ENCODE data around the gene MAPKAP1.

Gene MAPKAP1

DNA sequence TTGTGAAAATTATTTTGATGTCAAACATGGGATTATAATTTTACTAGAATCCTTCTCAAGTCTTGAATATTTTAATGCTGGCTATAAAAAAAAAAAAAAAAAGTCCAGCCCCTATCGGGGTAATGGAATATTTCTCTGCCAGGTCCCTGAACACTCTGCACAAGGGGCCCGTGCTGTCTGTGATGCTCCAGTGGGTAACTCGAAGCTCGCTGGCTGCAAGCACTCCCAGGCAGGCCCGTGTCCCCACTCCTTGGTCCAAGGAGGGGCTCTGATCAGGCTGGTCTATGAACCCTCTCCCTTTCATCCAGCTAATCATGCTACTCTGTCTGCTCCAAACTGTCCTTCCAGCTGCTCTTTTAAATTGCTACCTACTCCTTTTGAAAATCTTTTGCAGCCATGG, 264.6 kb downstream of the MAPKAP1 start:
- no peak for DNase-seq

DNA sequence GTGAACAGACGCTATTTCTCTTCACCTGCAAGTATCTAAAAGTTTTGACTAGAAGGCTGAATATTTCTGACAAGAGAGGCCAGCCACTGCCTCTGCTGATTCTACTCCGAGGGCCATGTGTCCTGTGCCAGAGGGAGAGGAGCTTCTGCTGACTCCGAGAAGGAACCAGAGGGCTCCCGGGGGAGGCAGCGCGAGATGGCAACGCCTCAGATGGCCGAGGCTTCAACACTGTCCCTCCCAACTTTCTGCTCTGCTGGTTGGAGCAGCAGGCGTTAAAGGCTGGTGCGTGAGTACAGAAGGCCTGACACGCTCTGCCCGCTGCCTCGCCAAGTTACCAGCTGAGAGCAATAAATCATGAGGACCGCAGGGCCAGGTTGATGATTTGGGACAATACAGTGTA, 266.6 kb downstream of the MAPKAP1 start:
- DNase-seq, result no peak

DNA sequence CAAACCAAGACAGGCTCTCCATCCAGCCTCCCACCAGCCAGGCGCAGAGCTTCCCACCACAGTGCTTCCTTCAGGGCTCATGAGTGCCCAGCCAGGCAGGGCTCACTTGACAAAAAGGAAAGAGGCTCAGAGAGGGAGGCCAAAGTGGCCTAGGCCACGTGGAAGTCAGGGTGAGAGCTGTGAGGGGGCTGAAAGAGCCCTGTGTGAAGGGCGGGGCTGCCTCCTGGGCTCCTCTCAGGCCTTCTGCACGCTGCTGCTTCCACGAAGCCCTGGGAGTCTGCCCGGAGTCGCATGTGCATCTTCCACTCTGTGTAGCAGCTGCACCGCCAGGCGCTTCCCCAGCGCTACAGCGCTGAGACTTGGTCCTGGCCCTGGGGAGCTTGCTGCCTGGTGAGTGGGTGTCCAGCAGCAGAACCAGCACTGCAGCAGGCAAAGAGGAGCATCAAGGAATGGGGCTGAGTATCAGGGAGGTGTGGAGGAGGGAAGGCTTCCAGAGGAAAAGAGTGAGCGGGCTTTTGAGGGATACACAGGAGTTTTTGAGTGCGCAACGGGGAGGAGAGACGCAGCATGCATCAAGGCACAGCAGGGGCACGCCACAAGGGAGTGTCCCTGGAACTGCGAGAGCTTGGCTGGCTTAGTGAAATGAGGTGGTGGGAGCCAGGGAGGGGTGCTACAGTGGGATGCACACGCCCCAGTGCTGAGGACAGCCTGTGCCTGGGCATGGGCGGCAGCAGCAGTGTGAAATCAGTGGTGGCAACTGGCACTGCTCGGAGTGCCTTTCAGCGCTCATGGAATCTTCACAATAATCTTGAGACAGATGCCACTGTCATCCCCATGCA, 267.4 kb downstream of the MAPKAP1 start:
- no peak for DNase-seq

DNA sequence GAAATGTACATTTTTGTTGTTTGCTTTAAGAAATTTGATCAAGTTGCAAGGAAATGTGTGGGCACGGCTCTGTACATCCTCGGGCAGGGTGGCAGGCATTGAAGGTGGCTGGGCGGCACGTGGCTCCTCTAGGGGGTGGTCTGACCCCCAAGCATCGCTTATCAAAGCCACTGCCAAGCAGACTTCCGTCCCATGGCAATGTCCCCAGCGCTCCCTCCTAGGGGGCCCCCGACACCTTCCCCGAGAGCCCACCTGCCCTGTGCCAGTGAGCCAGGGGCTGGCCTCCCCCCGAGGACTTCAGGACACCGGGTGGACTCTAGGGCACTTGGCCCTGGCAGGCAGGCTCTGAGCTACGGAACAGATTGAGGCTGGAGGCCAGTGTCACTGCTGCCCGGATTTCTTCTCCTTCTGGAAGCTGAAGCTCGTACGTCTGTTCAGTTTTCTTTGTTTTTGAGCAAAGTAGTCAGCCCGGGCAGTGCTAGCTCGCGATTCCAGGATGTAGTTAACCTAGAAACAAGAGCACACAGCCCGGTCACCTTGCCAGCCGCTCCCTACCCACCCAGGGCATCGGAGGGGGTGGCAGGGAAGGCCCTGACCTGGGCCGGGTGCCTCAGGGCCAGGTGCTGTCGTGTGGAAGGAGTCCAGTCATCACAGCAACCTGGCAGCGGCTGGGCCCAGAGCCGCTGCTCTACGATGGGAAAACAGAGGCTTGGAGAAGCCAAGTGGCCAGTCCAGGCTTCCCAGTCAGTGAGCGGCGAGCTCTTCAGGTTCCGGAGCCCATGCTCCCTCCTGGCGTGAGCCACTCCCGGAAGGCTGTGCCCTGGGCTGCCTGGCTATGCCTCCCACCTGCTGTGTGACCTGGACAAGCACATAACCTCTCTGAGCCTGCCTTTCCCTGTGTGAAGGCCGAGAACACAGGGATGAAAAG, 268.2 kb downstream of the MAPKAP1 start:
- DNase-seq, result no peak

DNA sequence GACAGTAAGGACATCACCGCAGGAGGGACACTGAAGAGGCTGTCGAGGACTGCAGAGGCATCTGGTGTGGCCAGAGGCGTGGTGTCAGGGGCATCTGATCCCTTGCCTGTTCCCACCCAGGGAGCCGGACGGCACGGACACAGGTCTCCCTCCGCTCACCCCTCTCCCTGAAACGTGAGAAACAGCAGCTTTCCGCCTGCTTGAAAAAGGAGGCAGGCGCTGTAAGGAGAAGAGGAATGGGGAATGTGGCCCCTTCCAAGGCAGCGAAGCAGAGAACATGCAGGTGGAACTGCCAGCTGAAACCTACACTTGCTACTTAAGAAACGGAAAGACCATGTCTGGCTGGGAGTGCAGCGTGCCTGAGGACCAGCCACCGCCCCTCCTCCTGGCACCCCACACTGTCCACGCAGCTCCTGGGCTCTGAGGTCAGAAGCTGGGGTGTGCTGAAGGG, 269.2 kb downstream of the MAPKAP1 start:
- DNase-seq, result no peak

DNA sequence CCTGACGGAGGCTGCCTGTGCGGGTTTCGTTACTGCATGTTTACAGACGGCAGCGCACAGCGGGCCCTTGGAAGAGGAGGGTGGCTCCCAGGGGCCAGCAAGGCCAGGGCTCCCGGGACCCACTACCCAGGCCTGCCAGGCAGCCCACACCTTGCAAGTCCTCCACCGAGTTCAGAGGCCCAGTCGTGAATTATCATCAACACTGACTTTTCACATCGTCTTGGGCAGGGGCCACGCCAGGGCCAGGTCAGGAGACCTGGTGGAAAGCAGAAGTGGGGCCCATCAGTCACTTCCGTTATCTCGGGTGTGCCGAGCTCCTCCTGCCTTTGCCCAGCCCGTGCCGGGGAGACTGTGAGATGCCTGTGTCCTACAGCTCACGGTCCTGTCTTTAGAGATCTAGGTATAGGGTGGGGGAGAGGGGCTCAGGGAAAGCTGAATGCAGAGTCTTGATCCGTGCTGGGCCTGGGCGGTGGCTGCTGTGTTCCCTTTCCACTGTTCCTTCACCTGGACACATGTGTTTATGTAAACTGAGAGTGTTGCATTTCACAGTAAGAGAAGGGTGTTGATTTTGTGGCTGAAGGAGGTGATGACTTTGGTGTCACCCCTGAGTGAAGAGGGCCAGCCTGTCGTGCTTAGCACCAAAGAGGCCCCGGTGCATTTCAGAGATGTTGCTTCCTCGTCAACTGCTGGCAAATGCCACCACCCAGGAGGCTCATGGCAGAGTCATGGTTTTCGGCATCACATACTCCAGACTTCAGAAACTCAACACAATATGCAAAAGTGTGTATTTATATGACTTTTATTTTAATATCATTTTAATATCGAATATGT, 270.2 kb downstream of the MAPKAP1 start:
- DNase-seq, result no peak

DNA sequence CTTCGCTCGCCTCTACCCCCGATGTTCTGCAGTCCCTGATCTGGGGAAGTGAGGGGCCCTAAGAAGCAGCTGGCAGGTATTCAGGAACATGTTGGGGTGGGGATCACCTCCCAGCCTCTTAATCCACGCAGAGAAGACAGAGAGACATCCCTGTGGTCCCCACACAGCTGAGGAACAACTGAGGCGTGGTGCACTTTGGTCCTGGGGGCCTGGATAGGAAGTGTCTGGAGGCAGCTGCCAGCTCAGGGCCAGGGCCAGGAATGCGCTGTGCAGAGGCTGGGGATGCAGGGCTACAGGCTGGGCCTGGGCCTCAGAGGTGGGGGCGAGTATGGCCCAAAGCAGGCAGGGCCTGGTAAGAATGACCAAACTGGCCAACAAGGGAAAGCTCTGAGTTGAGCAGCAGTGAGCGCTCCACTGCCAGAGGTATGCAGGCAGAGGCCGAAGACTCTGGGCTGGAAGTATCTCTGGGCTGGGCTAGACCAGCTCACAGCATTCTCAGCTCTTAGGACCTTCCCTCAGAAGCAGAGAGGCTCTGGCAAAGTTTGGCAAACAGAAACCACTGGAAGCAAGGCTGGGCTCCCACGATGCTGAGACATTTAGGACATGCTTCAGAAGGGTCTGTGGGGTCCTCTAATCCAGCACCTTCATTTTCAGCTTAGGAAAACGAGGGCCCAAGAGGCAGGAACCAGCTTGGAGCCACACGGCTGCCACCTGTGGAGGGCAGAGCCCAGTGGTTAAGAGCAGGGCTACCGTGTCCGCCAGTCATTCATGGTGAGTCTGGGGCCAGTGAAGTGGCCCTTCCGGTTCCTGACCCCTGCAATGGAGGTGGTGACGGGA, 271.0 kb downstream of the MAPKAP1 start:
- no peak for DNase-seq

DNA sequence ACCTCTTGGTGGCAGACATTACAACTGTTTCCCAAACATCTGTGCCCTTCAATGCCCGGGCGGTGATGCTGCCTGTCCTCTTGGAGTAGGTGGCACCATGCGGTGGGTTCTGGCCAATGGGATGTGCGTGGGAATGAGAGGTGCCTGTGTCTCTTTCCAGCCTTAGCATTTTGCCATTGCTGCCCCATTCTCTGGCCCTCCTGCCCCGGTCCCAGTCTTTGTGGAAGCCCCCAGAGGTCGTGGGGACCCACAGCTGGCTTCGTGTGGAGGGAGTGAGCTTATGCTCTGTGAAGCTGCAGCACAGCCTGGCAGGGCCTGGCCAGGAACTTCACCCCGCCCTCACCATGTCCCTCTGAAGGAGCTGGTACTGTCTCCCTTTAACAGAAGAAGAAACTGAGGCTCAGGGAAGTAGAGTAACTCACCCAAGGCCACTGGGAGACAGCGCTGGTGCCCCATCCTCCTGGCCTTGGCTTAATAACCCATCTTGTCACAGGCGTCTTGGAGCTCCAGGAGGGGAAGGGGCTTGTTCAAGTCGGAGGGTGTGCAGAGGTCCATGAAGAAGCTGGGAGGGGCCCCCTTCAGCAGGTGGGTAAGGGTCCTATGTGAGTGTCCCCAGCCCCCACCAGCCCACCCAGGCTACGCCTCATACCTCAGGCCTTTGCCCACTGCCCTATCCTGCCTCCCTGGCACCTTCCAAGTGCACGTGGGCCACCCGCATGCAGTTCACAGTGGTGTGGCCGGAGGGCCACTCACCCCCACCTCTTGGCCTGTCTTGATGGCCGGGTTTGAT, 271.8 kb downstream of the MAPKAP1 start:
- DNase-seq, result no peak

DNA sequence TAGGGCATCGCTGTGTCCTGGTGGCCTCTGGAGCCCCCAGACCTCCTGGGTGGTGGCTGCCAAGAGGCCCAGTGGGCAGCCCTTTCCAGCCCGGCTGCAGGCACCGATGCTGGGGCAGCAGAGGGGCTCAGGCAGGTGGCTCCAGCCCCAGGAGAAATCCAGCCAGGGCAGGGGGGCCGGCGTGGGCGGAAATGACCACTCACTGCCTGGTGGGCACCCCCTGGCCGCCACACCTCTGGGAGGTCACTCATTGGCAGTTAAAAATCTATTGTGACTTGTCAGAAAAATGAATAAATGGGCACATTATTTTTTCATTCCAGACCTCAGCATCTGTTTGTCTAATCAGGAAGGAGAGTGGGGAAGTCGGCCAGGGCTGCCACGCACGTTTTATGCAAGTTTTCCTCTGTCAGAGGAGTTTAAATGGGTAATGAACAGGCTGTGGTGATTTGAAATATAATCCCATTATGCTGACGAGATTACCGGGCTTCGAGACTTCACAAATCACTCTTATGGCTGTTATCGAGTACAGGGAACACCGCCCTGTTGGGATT, 273.5 kb downstream of the MAPKAP1 start:
- no peak for DNase-seq

DNA sequence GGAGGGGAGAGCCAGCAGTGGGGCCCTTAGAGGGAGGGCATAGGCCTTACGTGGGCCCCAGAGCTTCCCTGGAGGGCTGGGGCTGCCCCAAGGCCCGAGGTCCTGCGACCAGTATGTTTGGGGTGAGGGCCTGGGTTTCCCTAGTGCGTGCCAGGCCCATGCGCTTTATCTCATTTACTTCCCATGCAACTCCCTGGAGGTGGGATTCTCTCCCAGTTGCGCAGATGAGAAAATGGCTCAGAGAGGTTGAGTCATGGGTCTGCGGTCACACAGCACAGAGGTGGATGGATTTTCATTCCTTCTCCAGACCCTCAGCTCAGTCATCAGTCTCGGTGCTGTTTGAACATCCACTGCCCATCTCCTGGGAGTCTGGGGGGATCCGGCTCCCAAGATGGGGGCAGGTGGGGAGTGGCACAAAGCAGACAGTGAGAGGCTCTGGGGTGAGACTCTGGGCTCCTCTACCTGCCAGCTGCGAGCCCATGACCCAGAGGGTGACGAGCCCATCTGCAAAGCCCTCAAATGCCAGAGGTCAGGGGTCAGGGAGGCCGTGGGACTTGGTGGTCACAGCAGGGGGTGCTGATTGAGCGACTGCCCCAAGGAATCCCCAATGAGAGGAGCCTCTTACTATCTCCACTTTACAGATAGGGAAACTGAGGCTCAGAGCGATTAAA, 274.2 kb downstream of the MAPKAP1 start:
- DNase-seq, result no peak

DNA sequence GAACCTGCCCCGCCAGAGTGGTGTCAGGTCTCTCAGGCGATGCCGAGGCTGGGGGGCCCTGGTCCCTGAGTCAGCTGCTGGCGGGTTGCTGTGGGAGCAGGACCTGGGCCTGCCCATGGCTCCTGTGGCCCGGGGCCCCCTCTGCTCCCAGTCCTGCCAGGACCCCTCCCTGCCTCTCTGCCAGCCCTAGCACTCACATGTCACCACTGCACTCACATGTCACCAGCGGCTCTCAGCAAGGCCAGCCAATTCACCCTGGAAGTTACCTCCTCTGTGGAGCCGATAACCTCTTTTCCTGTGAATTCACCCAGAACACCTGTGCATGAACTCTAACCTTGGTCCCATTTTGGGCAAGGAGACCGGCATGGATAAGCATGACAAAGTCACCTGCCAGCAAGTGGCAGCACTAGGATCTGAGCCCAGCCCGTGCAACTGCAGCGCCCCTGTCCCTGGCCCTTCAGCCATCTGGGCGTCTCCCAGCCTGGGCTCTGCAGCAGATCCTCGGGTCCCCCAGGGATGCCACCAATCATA, 275.2 kb downstream of the MAPKAP1 start:
- DNase-seq, result no peak

DNA sequence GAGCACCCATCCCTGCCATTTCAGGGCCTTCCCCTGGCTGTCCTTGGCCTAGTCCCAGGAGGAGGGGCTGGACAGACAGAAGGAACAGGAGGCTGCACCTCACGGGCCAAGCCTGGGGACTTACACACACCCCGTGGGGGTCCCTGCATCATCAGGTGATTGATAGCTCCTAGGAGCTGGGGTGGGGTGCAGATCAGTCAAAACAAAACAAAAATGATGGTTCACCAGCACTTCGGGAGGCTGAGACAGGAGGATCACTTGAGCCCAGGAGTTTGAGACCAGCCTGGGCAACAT, 276.0 kb downstream of the MAPKAP1 start:
- no peak for DNase-seq

DNA sequence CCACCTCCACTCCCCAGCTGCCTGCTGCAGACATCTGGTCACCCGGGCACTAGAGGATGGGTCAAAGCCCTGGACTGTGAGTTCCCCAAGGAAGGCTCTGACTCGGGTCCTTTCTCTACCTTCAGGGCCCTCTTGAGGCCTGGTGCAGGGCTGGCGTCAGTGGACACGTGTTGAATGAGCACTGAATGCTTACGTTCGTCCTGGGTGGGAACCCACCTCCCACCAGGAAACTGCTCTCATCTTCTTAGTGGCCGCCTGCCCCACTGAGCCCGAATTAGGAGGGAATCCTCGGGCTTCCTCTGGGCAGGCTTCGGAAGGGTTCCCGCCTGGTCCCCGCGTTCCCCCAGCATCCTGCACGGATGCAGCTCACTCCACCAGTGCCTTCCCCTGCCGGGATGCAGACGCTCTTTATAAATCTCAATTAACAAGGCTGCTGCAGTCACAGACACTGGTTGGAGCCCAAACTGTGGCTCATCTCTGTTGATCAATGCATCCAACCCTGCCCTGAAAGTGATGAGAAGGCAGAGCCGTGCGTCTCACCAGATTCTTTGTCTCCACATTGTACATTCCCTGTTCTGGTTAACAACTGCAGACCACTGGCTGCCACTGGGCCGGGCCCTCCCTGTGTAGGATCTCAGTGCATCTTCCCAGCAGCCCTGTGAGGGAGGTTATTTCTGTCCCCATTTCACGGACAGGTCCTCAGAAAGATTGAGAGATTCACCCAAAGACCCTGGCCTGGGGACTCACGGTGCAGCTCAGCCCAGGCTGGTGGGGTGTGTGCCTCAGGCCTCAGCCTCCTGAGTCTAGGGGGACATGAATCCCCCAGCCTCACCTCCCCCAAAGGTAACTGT, 276.6 kb downstream of the MAPKAP1 start:
- no peak for DNase-seq

DNA sequence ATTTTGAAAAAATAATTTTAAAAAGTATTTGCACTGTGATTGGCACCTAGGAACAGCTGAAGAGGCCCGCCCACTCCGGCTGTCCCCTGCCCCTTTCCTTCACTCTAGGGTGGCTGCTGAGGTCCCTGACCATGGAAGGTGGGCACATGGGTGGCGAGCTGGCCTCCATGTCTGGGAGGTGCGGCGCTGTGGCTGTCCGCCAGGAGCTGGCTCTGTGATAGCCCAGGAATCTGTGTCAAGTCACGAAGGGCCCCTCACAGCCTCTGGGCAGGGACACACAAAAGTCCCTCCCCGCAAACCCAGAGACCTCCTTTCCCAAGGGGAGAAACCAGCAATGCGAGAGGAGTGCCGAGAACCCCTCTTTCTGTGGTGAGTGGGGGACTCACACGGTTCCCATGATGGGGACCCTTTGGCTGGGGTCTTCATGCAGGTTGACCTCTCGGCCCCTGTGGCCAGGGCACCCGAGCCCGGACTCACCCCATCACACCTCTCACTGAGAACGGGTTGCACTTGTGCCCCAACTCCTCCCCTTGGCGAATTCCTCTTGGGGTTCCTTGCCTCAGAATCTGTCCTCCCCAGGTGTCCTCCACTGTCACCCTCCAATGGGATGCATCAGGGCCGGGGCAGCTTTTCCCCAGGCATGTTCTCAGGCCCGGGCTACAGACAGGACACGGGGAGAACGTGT, 277.4 kb downstream of the MAPKAP1 start:
- no peak for DNase-seq

DNA sequence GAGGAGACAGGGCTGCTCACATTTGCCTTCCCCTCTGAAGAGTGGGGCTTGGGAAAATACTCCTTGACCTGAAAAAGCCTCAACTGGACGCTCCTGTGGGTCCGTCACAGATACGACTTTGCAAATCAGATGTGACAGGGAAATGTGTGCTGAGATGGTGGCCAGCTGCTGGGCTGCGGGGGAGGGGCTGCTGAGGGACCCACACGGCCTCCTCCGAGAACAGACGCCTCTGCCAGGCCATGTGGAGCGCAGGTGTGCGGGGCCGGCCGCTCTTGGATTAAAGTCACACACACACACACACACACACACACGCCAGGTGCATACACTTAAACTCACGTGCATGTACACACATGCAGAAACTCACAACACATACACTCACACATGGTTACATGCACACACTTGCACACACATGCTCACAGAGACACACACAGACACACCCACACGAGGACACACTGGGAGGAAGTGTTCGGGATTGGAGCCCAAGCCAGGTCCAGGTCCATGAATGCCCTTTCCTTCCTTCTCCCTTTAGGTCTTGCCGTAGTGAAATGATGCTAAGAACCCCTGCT, 278.0 kb downstream of the MAPKAP1 start:
- DNase-seq, result no peak

DNA sequence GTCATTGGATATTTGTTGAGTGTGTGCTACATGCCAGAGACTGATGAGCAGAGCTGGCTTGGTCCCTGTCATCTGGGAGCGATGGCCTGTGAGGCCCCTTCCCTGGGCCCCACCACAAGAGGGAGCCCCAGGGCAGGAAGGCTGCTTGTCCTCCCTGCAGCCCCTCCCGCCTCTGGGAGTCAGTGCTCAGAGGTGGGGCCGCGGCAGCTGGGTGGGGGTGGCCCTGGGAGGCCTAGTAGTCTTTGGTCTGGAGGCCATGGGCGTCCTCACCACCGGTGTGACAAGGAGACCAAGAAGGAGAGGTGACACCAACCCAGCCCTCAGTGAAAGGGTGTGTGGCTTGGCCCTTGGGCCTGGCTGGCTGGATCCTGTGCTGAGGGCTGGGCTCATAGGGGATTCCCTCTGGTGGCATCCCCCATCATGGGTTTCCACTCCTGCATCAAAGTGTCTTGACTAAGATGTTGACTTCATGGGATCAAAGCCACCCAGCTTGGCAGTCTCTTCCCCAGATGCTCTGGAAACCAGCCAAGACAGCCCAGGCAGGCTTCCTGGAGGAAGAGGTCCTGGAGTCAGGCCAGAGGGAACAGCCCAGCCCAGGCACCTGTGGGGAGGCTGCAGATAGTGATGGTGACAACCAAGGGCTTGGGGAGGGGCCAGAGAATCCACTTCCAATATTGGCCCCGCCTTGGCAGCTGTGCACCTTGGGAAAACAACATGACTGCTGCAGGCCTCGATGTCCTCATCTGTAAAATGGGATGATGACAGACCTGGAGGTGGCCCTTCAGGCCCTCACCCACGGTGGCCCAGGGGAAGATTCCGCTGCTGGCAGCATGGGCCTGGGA, 278.7 kb downstream of the MAPKAP1 start:
- DNase-seq, result no peak

DNA sequence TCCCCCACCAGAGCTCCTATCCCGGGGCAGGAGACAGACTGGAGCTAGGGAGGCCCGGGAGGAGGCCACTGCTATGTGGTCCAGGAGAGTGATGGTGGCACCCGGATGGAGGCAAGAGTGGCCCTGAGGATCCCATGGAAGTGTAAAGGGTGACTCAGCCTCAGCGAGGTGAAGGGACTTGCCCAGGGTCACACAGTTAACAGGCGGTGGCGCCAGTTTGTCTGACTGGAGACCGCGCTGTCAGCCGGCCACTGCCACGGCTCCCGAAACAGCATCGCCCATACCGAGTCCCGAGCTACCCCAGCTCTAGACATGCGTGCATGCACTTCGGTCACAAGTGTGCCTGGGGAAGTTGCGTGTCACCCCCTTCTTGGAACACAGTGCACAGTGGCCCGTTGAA, 279.5 kb downstream of the MAPKAP1 start:
- no peak for DNase-seq
